HFF-Myc (cell line): ENCODE measurements around the gene RBBP9.
"Not testable (repeated sequence)": the region's sequence is repeated elsewhere in the genome, so short reads cannot be mapped to it uniquely, and the experiment has no call there.

Experiments
- DNase-seq: peaks from one replicate; pipeline ENCODE4 v3.0.0-alpha.2; 2011; ENCODE audit warnings: low read depth; ENCODE audit errors: extremely low read depth
- H3K4me3 ChIP-seq: replicated peaks from 2 replicates; pipeline ENCODE4 v1.5.1; 2011; ENCODE audit warnings: low read depth, mild to moderate bottlenecking, control low read depth, low read length
- TF ChIP-seq, protein P1 (sequence below): IDR thresholded peaks from 2 replicates; pipeline ENCODE4 v1.5.1; 2012; ENCODE audit warnings: mild to moderate bottlenecking, low read depth, low read length, control low read depth; ENCODE audit errors: missing control alignments

RBBP9 gene

GRCh38 chr20:18524646-18525045, 27.6 kb upstream of the RBBP9 start:
- DNase-seq: peak; percentile 20
- H3K4me3 ChIP-seq: no peak overlapping the region
- TF ChIP-seq, protein P1, sequence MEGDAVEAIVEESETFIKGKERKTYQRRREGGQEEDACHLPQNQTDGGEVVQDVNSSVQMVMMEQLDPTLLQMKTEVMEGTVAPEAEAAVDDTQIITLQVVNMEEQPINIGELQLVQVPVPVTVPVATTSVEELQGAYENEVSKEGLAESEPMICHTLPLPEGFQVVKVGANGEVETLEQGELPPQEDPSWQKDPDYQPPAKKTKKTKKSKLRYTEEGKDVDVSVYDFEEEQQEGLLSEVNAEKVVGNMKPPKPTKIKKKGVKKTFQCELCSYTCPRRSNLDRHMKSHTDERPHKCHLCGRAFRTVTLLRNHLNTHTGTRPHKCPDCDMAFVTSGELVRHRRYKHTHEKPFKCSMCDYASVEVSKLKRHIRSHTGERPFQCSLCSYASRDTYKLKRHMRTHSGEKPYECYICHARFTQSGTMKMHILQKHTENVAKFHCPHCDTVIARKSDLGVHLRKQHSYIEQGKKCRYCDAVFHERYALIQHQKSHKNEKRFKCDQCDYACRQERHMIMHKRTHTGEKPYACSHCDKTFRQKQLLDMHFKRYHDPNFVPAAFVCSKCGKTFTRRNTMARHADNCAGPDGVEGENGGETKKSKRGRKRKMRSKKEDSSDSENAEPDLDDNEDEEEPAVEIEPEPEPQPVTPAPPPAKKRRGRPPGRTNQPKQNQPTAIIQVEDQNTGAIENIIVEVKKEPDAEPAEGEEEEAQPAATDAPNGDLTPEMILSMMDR: no peak

GRCh38 chr20:18523066-18523465, 26.0 kb upstream of the RBBP9 start:
- DNase-seq: no peak
- TF ChIP-seq, protein P1: no peak
- no peak overlapping the region for H3K4me3 ChIP-seq

DNA sequence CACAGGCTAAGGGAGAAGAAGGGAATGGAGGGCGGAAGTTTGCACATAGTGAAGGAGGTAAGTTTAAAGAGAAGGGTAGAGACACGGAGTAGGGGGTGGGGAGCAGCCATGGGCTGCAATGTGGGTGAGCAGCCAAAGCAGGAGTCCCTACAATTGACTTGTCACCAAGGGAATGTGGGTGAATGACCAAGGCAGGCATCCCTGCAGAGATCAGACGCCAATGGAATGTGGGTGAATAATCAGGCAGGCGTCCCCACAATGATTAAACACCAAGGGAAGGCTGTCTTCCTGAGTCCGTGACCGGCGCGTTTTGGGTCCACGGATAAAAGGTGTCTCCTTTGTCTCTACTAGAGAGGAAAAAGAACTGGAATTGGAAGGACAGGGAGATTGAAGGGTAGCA, 25.0 kb upstream of the RBBP9 start:
- DNase-seq, H3K4me3 ChIP-seq: not testable (repeated sequence)

DNA sequence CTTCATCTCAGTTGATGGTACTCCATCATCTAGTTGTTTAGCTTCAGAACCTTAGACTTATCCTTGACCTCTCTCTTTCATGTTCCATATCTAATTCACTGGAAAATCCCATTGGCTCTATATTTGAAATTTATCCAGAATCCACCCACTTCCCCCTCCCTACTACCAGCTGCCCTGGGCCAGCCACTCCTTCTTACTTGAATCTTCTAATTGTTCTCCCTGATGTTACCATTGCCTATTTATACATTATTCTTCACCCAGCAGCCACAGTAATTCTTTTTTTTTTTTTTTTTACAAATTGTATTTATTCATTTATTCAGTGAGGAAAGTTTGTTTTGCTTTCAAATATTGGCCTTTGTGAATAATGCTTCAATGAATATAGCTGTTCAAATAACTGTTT, 18.9 kb upstream of the RBBP9 start:
- TF ChIP-seq, protein P1: no peak
- no peak overlapping the region for H3K4me3 ChIP-seq
- no peak for DNase-seq

DNA sequence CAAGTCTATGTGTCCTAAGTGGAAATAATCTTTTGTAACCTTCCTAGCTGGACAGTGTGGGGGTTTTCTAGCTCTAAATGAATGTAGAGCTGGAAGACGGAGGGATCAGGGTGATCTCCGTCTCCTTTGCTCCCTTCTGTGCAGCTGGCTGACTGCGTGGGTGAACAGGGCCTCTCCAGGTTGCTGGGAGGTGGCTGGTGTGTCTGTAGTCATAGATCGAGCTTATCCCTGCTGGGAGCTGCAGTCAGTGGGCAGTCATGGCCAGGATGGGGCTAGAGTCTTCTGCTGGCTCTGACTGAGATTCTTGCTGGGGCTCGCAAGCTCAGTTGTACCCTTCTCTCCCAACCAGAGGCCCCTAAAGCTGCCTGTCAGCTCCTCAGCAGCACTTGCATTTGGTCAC, 17.1 kb upstream of the RBBP9 start:
- DNase-seq: no peak
- TF ChIP-seq, protein P1: no peak
- no peak overlapping the region for H3K4me3 ChIP-seq

GRCh38 chr20:18513208-18513607, 16.2 kb upstream of the RBBP9 start:
- DNase-seq: no peak
- TF ChIP-seq, protein P1: no peak
- H3K4me3 ChIP-seq: no peak overlapping the region

- TF ChIP-seq, protein P1: no peak
- H3K4me3 ChIP-seq: no peak overlapping the region
- no peak for DNase-seq
Measured at GRCh38 chr20:18511571-18511970, 14.5 kb upstream of the RBBP9 start.
